ENCODE results near the gene GHDC.
"Not testable (repeated sequence)": the region's sequence is repeated elsewhere in the genome, so short reads cannot be mapped to it uniquely, and the experiment has no call there.

GHDC gene

DNA sequence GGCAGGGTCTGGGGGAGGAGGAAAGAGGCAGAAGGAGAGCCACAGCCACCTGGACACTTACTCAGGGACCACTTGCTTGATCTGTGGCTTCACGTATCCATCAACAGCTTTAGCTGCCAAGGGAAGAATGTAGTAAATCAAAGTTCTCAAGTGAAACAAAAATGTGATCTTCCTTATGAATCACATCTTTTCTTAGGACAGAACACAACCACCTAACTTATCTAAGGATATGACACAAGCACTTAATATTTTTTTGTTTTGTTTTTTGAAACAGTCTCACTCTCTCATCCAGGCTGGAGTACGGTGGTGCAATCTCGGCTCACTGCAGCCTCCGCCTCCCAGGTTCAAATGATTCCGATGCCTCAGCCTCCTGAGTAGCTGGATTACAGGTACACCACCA is 8.4 kb upstream of the GHDC start:
- DNase-seq (ENCODE audit: low read depth in 2 of 2) = no peak

DNA sequence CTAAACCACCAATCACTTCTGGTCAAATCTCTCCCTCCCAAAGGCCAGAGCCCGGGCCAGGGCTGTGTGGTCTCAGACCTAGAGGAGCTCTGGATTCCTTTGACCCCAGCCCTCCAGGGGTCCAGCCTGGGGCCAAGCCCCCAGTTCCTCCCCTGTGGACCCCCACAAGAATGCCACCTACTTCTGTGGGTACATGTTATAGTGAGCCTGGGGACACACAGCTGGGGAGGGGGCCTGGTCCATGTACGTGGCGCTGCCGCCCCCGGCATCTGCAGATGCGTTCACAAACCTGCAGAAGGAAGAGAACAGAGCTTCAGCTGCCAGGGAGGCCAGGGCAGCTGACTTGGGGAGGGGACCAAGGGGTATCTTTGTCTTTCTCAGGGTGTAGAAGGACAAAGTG is 7.9 kb upstream of the GHDC start:
- DNase-seq (ENCODE audit: low read depth in 2 of 2) = no peak

DNA sequence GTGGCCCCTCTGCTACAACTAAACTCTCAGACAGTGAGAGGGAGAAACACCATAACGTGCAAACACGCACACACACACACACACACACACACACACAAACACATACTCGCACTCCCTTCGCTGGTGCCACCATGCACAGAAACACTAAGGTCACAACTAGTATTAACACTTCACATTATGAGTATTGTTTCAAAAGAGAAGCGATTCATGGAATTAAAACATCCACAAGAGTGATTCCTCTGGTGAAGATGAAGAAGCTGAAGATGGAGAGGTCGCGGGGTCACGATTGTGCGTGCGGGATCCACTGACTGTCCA is 7.1 kb upstream of the GHDC start:
- no peak for DNase-seq (ENCODE audit: low read depth in 2 of 2)

DNA sequence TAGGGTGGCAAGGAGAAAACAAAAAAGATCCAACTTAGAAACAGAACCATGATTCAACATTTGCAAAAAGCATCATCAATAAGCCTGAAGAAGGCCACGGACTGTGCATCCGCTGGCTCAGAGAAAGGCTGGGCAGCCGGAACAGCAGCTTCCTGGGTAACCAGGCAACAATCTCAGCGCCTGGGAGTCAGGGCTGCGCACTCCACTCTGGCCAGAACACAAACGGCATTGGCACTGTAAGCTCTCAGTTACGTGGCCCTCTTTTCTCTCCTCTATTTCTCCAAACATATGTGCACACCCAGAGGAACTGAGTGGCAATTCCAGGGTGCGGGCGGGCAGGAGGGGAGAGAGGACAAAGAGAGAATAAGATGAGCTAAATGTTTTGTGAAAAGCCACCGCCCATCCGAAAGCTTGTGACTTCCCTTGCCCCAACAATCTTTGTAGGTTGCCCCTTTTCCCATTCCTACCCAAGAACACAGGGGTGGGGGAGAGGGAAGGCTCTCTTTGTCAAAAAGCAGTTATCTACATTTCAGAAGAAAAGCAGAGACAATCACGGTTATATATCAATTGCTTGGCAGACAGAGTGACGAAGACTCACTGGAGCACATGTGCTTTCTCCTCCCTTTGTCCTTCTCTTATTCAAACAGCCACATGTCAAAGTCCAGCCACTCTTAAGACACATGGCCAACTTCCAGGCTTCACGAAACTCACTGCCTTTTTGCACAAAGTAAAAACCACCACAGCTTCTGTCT is 6.6 kb upstream of the GHDC start:
- DNase-seq (ENCODE audit: low read depth in 2 of 2) = no peak

DNA sequence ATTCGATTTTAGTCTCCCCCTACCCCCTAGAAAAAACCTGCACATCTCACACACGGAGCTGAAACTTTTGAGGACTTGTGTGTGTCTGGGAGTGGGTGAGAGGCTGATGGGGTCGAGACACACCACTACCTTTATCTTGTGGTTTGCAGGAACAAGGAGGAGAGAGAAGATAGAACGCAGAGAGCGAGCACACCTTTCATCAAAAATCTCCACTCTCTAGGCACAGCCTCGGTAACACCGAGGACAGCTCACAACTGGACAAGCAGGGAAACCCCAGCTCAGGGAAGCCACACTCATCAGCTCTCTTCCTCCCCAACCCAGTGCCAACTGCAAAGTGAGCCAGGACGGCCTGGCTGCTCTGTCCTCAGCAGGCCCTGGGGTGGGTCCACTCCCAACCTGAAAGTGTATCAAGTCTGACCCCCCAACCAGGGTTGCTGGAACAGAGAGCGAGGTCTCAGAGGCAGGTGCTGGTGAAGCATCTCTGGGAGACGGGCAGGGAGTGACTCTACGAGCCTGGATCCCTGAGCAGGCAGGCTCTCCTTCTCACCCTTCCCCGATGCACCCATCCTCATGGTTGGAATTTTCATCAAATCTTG is 5.2 kb upstream of the GHDC start:
- no peak for DNase-seq (ENCODE audit: low read depth in 2 of 2)

DNA sequence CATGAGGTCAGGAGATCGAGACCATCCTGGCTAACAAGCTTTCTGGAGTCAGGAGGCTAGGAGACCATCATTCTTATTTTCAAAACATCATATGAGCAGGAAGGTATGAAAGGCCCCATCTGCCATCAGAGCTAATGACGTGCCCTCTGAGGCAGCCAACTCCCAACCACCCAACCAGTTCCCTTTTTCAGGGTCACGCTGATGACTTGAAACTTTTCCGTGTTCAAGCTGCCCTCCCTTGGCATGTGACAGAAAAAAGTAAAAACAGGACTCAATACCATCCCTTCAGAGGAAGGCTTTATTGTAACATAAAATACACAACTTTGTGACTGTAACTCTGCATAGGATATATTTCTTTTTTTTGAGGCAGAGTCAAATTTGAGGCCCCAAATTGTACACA is 4.6 kb upstream of the GHDC start:
- no peak for DNase-seq (ENCODE audit: low read depth in 2 of 2)

DNA sequence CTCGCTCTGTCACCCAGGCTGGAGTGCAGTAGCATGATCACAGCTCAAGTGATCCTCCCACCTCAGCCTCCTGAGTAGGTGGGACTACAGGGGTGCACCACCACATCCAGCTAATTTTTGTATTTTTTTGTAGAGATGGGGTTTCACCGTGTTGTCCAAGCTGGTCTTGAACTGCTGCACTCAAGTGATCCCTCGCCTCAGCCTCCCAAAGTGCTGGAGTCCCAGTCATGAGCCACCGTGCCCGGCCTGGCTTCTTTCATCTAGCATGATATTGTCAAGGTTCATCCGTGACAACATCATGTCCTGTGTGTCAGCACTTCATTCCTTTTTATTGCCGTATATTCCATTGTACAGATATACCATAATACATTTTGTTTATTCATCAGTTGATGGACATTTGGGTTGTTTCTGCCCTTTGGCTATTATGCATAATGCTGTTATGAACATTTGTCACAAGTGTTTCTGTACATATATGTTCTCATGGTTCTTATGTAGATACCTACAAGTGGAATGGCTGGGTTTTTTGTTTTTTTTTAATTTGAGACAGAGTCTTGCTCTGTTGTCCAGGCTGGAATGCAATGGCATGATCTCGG is 3.4 kb upstream of the GHDC start:
- no peak for DNase-seq (ENCODE audit: low read depth in 2 of 2)

DNA sequence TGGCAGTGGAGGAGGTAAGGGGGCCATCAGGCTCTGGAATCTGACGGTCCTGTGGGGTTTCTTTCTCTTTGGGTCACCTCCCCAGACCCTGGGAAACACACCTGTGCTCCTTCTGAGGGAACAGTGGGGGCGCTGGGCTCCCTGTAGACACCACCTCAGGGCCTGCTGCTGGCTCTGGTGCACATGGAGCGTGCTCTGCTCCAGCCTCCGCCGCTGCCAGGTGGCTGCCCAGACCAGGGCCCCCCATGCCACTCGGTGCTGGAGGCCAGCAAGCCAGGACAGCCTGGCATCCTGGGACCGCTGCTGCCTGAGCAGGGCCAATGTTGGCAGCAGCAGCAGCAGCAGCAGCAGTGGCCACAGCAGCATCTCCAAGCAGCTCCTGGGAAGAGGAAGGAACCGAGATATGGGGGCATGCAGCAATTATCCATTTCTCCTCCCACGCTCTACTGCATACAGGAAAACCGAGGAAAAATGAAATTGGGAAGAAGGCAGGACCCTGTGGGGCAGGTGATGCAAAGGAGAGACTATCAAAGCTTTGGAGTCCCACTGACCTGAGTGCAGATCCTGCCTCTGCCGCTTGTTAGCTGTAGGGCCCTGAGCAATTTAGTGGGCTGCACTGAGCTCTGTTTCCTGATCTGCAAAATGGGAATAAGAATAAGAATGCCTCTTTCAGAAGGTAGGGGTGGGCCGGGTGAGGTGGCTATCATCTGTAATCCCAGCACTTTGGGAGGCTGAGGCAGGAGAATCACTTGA is 902 bp downstream of the GHDC start:
- DNase-seq (ENCODE audit: low read depth in 2 of 2) = no peak

DNA sequence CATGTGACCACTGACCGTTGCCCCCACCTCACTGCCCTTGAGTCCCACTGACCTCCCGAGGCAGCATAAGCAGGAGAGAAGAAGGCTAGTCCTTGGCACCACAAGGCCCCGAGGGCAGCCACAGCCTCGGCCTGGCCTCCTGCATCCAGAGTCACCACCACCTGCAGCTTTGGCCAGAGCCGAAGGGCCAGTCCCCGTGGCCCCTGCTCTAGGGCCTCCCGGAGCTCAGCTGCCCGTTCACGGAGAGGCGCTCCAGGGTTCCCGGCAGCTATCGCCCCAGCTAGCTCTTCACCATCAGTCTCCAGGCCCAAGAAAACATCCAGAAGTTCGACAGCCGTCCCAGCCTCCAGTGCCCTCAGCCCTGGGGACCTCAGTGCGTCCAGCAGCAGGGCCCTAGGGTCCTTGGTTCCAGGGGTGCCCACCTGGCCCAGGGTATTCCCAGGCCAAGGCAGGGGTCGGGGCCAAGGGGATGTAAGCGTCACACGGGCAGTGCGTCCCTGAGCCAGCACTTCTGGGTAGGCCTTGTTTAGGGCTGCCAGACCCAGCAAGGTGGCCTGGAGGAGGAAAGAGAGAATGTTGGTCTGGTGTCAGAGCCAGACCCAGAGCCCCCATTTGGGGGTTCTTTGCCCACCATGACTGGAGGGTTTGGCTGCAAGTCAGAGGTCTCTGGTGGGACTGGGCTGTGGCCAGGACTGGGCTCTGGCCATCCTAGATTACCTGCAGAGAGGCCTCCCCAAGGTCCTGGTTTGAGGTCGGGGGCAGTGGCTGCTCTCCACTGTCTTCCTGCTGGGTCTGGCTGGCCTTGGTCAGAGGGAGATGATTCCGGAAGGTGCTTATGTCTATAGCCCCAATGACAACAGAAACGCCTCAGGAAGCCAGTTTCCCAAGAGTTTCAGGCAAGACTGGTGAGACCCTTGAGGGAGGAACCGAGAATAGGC is 1.8 kb downstream of the GHDC start:
- DNase-seq (ENCODE audit: low read depth in 2 of 2) = no peak

DNA sequence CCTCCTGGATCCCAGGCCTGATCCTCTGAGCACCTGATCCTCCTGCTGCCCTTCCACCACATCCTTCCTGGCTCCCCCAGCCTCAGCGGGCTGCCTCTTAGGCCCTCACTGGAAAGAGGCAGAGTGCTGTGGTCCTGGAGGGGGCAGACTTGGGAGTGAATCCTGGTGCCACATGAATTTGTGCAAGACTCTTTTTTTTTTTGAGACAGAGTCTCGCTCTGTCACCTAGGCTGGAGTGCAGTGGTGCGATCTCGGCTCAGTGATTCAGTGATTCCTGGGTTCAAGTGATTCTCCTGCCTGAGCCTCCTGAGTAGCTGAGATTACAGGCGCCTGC is 3.1 kb downstream of the GHDC start:
- no peak for DNase-seq (ENCODE audit: low read depth in 2 of 2)

DNA sequence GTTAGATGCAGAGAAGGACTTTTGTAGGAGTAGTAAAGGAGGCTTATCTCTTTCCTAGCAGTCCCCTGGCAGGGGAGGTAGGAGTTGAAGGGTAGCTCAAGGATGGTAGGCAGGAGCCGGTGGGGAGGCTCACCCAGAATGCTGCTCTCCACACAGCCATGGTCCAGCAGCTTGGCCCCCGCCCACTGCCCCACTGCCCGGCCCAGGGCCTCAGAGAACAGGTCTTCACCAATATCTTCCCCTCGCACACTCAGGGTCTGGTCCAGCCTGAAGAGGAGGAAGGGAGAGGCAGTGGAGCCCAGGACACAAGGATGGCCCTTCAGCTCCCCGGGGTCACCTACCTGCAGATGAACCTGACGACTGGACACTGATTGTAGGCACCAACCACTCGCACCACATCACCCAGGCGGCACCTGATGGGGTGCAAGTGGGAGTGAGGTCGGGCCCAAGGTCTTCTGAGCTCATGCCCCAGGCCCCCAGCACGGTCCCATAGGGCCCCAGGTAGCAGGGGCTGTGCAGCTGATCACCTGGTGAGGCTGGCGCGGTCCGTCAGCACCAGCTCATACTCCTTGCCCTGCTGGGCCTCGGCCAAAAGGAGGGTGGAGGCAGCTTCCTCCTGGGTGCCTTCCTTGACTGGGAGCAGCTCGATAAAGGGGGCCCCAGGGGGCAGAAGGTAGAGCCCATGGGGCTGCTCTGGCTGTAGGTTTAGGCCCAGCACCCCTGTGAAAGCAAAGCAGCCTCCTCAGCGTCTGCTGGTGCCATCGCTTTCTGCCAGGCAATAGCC is 3.6 kb downstream of the GHDC start:
- no peak for DNase-seq (ENCODE audit: low read depth in 2 of 2)

DNA sequence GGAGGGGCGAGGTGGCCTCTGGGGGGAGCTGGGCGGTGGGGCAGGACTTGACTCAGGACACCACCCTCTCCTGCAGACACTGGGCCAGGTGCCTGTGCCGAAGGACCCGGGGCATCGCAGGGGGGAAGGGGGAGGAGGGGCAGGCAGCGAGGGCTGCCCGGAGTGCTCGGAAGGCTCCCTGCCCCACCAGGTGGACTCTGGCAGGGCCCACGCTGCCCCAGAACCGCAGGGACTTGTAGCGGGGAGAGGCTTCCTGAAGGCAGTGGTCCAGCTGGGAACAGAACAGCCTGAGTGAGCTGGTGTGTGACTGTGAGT is 4.7 kb downstream of the GHDC start:
- DNase-seq (ENCODE audit: low read depth in 2 of 2) = no peak

DNA sequence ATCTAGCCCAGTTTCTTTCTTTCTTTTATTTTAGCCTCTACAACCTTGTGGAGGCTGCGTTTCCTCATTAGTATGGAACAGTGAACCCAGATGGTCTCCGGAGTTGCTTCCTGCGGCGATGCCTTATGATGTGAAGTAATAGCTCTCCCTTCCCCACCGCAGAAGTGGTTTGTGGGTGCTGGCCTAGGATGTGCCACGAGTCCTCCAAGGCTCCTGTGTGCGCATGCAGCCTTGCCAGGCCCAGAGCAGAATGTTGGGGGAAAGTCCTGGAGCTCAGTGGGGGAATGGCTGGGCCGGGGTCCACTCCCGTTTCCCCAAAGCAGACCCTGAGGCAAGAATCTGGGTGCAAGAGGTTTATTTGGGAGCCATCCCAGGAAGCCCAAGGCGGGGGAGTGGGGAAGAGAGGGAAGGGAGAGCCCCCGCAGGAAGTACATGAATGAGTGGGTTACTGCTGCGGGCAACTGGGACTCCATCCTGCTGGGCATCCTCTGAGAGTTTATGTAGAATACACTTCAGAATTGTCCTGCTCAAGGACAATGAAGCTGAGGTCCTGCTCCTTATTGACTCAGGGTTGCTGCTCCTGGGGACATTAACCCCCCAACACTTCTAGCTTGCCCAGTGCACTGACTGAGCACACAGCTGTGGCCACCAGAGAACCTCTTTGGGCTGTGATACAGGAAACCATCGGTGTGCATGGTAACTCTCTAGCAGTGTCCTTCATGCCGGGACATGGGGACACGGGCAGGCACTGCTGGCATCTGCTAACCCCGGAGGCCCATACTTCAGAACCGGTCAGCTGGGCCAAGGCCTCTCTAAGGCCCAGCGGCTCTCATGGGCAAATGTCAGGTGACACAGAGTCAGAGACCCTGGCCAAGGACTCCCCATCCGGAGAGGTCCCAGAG is 5.3 kb downstream of the GHDC start:
- DNase-seq (ENCODE audit: low read depth in 2 of 2) = no peak

DNA sequence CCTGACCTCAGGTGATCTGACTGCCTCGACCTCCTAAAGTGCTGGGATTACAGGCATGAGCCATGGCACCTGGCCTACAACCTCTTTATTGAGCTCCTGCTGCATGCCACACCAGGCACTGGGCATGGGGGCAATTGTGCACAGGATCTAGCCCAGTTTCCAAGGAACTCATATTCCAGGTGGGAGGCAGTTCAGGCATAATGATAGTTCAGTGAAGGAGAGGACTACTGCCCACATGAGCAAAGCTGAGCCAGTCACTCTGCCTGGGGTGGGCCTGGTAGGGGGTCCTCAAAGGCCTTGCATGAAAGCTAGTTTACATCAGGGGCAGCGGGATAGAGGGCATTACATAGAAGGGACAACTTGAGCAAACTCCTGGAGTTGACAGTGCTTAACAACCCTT is 6.5 kb downstream of the GHDC start:
- no peak for DNase-seq (ENCODE audit: low read depth in 2 of 2)

DNA sequence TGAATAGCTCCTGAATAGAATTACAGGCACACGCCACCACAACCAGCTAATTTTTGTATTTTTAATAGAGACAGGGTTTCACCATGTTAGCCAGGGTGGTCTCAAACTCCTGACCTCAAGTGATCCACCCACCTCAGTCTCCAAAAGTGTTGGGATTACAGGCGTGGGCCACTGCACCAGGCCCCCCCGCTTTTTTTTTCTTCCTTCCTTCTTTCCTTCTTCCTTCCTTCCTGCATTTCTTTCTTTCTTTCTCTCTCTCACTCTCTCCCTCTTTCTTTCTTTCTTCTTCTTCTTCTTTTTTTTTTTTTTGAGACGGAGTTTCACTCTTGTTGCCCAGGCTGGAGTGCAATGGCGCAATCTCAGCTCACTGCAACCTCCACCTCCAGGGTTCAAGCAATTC is 8.1 kb downstream of the GHDC start:
- DNase-seq (ENCODE audit: low read depth in 2 of 2) = not testable (repeated sequence)

DNA sequence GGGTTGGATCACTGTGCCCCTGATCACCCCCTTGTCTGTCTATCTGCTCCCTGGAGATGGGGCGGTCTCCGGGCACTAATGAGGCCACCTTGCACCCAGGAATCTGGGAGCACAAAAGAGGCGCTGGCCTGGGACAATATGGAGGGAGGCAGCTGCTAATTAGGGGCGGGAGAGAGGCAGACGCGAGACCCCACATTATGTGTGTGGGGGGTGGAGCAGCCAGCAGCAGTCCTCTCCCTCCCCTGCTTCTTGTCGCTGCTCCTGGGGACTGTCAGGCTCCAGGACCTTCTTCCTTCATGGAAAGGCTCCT is 8.7 kb downstream of the GHDC start:
- no peak for DNase-seq (ENCODE audit: low read depth in 2 of 2)

DNA sequence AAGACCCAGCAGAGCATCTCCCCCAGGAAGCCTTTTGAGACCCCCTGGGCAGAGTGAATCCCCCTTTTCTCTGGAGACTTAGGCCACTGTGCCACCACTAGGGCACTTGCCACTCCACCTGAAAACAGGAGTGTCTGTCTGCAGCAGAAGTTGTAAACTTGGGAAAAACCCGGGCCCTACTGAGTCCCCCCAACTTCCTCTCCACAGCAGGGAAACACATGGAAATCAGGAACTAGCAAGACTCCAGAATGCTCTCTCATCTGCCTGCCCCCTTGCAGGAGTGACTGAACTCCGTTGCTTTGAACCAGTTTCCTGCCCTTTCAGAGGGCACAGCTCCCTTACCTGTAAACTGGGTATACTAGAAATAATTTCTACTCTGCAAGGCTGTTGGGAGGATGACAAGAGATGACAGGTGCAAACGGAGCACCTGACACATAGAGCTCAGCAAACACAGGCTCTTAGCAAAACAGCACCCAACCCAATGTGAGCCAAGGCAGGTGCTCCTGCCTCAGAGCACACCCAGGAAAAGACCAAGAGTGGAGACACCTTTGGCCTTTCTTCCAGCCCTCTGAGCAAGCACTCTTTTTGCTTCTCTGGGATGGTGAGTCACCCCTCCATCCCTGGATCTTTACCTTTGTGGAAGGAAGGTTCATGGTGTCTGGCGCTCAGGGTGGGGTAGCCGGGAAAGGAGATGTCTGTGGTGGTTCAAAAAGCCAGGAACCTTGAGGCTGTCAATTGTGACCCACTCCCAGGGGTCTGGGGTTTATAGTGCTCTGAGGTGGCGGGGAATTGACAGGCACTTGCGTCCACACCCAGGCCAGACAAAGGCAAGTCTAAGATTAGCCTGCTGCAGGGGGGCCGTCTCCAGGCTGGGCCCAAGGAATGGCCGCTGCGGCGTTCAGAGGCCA is 9.3 kb downstream of the GHDC start, which contains the start of gene HCRT:
Gene HCRT (minus strand): TSS at position 740 of the 908 bp plus-strand sequence. CDS start 87 bp downstream, at position 653.
- no peak for DNase-seq (ENCODE audit: low read depth in 2 of 2)

DNA sequence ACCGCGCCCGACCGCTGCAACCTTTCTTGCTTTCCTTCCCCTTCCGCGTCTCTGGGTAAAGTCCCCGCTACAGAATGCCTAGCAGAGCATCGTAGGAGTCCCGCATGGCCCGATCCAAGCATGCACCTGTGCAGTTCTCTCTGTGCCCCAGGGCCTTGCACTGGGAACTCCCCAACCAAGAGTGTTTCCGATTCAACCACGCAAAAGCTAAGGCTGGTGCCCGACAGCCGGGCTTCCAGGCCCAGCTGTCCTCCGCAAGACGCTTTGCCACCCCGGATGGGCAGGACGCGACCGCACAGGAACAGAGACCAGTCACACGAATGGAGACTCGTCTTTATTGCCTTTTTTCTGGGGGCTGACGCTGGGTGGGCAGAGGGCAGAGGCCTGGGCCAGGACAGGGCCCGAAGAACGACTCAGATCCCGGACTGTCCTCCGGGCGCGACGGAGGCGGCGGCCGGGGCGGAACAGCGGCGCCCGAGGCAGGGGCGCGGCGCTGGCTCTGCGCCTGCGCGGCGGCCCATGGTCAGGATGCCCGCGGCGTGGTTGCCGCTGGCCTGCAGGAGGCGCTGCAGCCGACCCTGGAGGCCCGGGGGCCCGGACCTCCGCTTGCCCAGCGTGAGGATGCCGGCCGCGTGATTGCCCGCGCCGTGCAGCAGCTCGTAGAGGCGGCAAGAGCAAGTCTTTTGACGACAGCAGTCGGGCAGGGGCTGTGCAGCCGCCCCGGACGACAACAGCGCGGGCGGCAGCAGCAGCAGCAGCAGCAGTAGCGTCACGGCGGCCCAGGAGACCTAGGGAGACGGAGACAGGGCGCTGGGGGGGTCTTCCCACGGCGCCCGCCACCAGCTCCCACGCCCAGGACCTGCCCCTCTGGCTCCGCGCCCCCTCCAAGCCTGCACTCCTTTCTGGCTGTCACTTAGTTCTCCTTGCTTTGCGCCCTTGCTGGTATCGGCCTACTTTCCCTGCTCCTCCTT is 10.3 kb downstream of the GHDC start:
- peak; percentile 59 to 78 for DNase-seq (ENCODE audit: low read depth in 2 of 2)
